Measurements from ENCODE around the gene HBA1. TPM values are rescaled to one million over a fixed set of nuclear protein-coding genes. Genes with fewer than 3 reads are reported as not detected.

The HBA1 gene
- total RNA-seq, 1 experiment from 2014 or later, result not detected

- Histone ChIP-seq H4K20me1 (ENCODE audit: insufficient read depth, low read depth, low read length) (no peaks in the 10 kb centered on the region), H3K27ac (ENCODE audit: low read length) (no peak overlapping the region), H3K9me2 (replicated peaks; ENCODE audit: insufficient read depth, low read length) (no peaks in the 10 kb centered on the region), H3K4me1 (ENCODE audit: low read length) (no peaks in the 10 kb centered on the region), H3K4me2 (ENCODE audit: low read depth, low read length, poor library complexity, severe bottlenecking) (no peak overlapping the region), H3K4me3 (ENCODE audit: low read length) (no peak overlapping the region), H3K9ac (ENCODE audit: low read length) (no peak overlapping the region), H3K36me3 (ENCODE audit: insufficient read depth, low read length) (peaks cover 33% of the 10 kb centered on the region), H3K79me2 (ENCODE audit: low read length) (peaks cover 57% of the 10 kb centered on the region), H2AFZ (ENCODE audit: low read length) (no peak overlapping the region), H3K9me3 (ENCODE audit: low read length) (no peaks in the 10 kb centered on the region), H3K27me3 (ENCODE audit: low read length) (no peaks in the 10 kb centered on the region)
- no peak for DNase-seq
Observed at GRCh38 chr16:220021-220420, 43.5 kb downstream of the HBA1 start.

Small RNA genes within 50 kb of the gene (small RNA-seq; reads per million reads assigned to genes)
- gene RF00019, result not detected

Other genes starting within 250 kb of the HBA1 start
- gene POLR3K, start 123.1 kb upstream of the HBA1 start, total RNA-seq (2014; rRNA removed; shearing (Covaris generic); ENCODE audit: low replicate concordance), result 11.9 and 25.7 TPM in 2 replicates
- 21.8 and 50.3 TPM in 2 replicates for gene SNRNP25, start 122.9 kb upstream of the HBA1 start, total RNA-seq (2014; rRNA removed; shearing (Covaris generic); ENCODE audit: low replicate concordance)
- gene RHBDF1, start 104.0 kb upstream of the HBA1 start, total RNA-seq (2014; rRNA removed; shearing (Covaris generic); ENCODE audit: low replicate concordance), result 0.43 TPM in 1 of 2 replicates, not detected in the other
- 182 and 298 TPM in 2 replicates for gene MPG, start 98.5 kb upstream of the HBA1 start, total RNA-seq (2014; rRNA removed; shearing (Covaris generic); ENCODE audit: low replicate concordance)
- 10.5 and 24.2 TPM in 2 replicates for gene NPRL3, start 38.0 kb upstream of the HBA1 start, total RNA-seq (2014; rRNA removed; shearing (Covaris generic); ENCODE audit: low replicate concordance)
- not detected in 2 replicates for gene HBZ, start 24.0 kb upstream of the HBA1 start, total RNA-seq (2014; rRNA removed; shearing (Covaris generic); ENCODE audit: low replicate concordance)
- gene HBM, start 10.7 kb upstream of the HBA1 start, total RNA-seq (2014; rRNA removed; shearing (Covaris generic); ENCODE audit: low replicate concordance), result not detected in 2 replicates
- gene HBA2, start 3.8 kb upstream of the HBA1 start, total RNA-seq (2014; rRNA removed; shearing (Covaris generic); ENCODE audit: low replicate concordance), result not detected in 2 replicates
- gene HBQ1, start 3.8 kb downstream of the HBA1 start, total RNA-seq (2014; rRNA removed; shearing (Covaris generic); ENCODE audit: low replicate concordance), result not detected in 2 replicates
- 85.6 and 110 TPM in 2 replicates for gene LUC7L, start 52.8 kb downstream of the HBA1 start, total RNA-seq (2014; rRNA removed; shearing (Covaris generic); ENCODE audit: low replicate concordance)
- 12.2 and 24.5 TPM in 2 replicates for gene FAM234A, start 58.1 kb downstream of the HBA1 start, total RNA-seq (2014; rRNA removed; shearing (Covaris generic); ENCODE audit: low replicate concordance)
- not detected in 2 replicates for gene RGS11, start 99.3 kb downstream of the HBA1 start, total RNA-seq (2014; rRNA removed; shearing (Covaris generic); ENCODE audit: low replicate concordance)
- gene ARHGDIG, start 103.9 kb downstream of the HBA1 start, total RNA-seq (2014; rRNA removed; shearing (Covaris generic); ENCODE audit: low replicate concordance), result 2.7 and 3.1 TPM in 2 replicates
- gene PDIA2, start 106.5 kb downstream of the HBA1 start, total RNA-seq (2014; rRNA removed; shearing (Covaris generic); ENCODE audit: low replicate concordance), result 0.71 TPM in 1 of 2 replicates, not detected in the other
- 14.6 and 46.4 TPM in 2 replicates for gene AXIN1, start 176.0 kb downstream of the HBA1 start, total RNA-seq (2014; rRNA removed; shearing (Covaris generic); ENCODE audit: low replicate concordance)
- gene MRPL28, start 193.9 kb downstream of the HBA1 start, total RNA-seq (2014; rRNA removed; shearing (Covaris generic); ENCODE audit: low replicate concordance), result 38.1 and 103 TPM in 2 replicates
- gene PGAP6, start 205.3 kb downstream of the HBA1 start, total RNA-seq (2014; rRNA removed; shearing (Covaris generic); ENCODE audit: low replicate concordance), result 50.0 and 58.1 TPM in 2 replicates
- gene NME4, start 220.5 kb downstream of the HBA1 start, total RNA-seq (2014; rRNA removed; shearing (Covaris generic); ENCODE audit: low replicate concordance), result 102 and 190 TPM in 2 replicates
- gene DECR2, start 225.2 kb downstream of the HBA1 start, total RNA-seq (2014; rRNA removed; shearing (Covaris generic); ENCODE audit: low replicate concordance), result 5.3 and 10.4 TPM in 2 replicates
- 6.0 and 17.2 TPM in 2 replicates for gene RAB11FIP3, start 249.0 kb downstream of the HBA1 start, total RNA-seq (2014; rRNA removed; shearing (Covaris generic); ENCODE audit: low replicate concordance)